MV-4-11 (cell line): Measurements from ENCODE around the gene KRTAP5-7.

Experiments used
- DNase-seq: peaks from one replicate; lab custom pipeline; 2025; lab: John Stamatoyannopoulos, UW

Gene KRTAP5-7

GRCh38 chr11:71496421-71496820 lies 30.6 kb upstream of the KRTAP5-7 start:
- DNase-seq = no peak

- no peak for DNase-seq
Measured at GRCh38 chr11:71498091-71498490, 29.0 kb upstream of the KRTAP5-7 start.

- peak; percentile 54 for DNase-seq
Measured at GRCh38 chr11:71499125-71499524, 27.9 kb upstream of the KRTAP5-7 start.

GRCh38 chr11:71499546-71499945 lies 27.5 kb upstream of the KRTAP5-7 start:
- DNase-seq = no peak

- DNase-seq = no peak
Measured at GRCh38 chr11:71500601-71501021, 26.5 kb upstream of the KRTAP5-7 start.

- no peak for DNase-seq
Measured at GRCh38 chr11:71501071-71501985, 25.7 kb upstream of the KRTAP5-7 start.

- no peak for DNase-seq
Measured at GRCh38 chr11:71502026-71502425, 25.0 kb upstream of the KRTAP5-7 start.

- DNase-seq = no peak
Measured at GRCh38 chr11:71502871-71503435, 24.1 kb upstream of the KRTAP5-7 start.

GRCh38 chr11:71504531-71504930 lies 22.5 kb upstream of the KRTAP5-7 start:
- DNase-seq = no peak

GRCh38 chr11:71505001-71505400 lies 22.1 kb upstream of the KRTAP5-7 start:
- no peak for DNase-seq

- DNase-seq = no peak
Measured at GRCh38 chr11:71505781-71506180, 21.3 kb upstream of the KRTAP5-7 start.

- no peak for DNase-seq
Measured at GRCh38 chr11:71507102-71507501, 20.0 kb upstream of the KRTAP5-7 start.

GRCh38 chr11:71518506-71519471 lies 8.3 kb upstream of the KRTAP5-7 start:
- no peak for DNase-seq

- DNase-seq = no peak
Measured at GRCh38 chr11:71519546-71519945, 7.5 kb upstream of the KRTAP5-7 start.

- no peak for DNase-seq
Measured at GRCh38 chr11:71525188-71525937, 1.7 kb upstream of the KRTAP5-7 start.

- DNase-seq = no peak
Measured at GRCh38 chr11:71525938-71526495, 1.1 kb upstream of the KRTAP5-7 start.

- DNase-seq = no peak
Measured at GRCh38 chr11:71527576-71528210, 626 bp downstream of the KRTAP5-7 start.

GRCh38 chr11:71530602-71531001 lies 3.5 kb downstream of the KRTAP5-7 start:
- no peak for DNase-seq

- DNase-seq = peak; percentile 37
Measured at GRCh38 chr11:71532036-71532610, 5.1 kb downstream of the KRTAP5-7 start.
